IMR-90 (cell line): Measurements from ENCODE around the gene COL13A1. TPM values are rescaled to one million over a fixed set of nuclear protein-coding genes. Genes with fewer than 3 reads are reported as not detected.

Experiments used
- ATAC-seq: fragments of 200-7000 bp; cut with Tn5 transposase; 2 replicates; pipeline ENCODE4 v1.9.1; 2020; ENCODE audit warnings: low read depth, mild to moderate bottlenecking, moderate library complexity
- BruUV-seq: library from RNA; stranded (reverse); fragments of 400-500 nt; replicated peaks from 2 replicates; lab custom pipeline; 2021; lab: Mats Ljungman, UMichigan
- CTCF ChIA-PET: fragments of 300-600 bp; formaldehyde crosslinking; extraction: SDS; loops from one replicate; lab custom pipeline; 2021; ENCODE audit warnings: antibody characterized with exemption; lab: Yijun Ruan, JAX
- POLR2A ChIA-PET: fragments of 300-600 bp; sonication (Branson Sonifier 250); formaldehyde crosslinking; loops from one replicate; lab custom pipeline; 2022; ENCODE audit warnings: antibody characterized with exemption; ENCODE audit not compliant: unreplicated experiment; lab: Charles Lee
- DNase-seq: peaks from one replicate; pipeline ENCODE4 v3.0.0; 2013
- H2AFZ ChIP-seq: replicated peaks from 2 replicates; pipeline ENCODE3; 2013; ENCODE audit warnings: low read length, mild to moderate bottlenecking; ENCODE audit not compliant: poor library complexity
- H2AK5ac ChIP-seq: 2 replicates; pipeline ENCODE4 v1.6.1; 2013; ENCODE audit warnings: low read depth, low read length, inconsistent platforms
- H2AK9ac ChIP-seq: replicated peaks from 2 replicates; pipeline ENCODE3; 2013; ENCODE audit warnings: mild to moderate bottlenecking, low read depth, low read length, moderate library complexity; ENCODE audit not compliant: poor library complexity
- H2BK120ac ChIP-seq: 2 replicates; pipeline ENCODE4 v1.6.1; 2013; ENCODE audit warnings: low read depth, low read length, inconsistent platforms
- H2BK15ac ChIP-seq: 3 replicates; pipeline ENCODE4 v1.6.1; 2013; ENCODE audit warnings: low read depth, low read length, inconsistent platforms
- H2BK20ac ChIP-seq: 2 replicates; pipeline ENCODE4 v1.6.1; 2013; ENCODE audit warnings: low read depth, mild to moderate bottlenecking, inconsistent platforms, low read length, moderate library complexity
- H2BK5ac ChIP-seq: 2 replicates; pipeline ENCODE4 v1.6.1; 2013; ENCODE audit warnings: mild to moderate bottlenecking, low read depth, low read length, inconsistent platforms; ENCODE audit not compliant: poor library complexity, severe bottlenecking
- H3K14ac ChIP-seq: replicated peaks from 2 replicates; pipeline ENCODE4 v1.6.1; 2013; ENCODE audit warnings: low read depth, low read length, inconsistent platforms
- H3K18ac ChIP-seq: 2 replicates; pipeline ENCODE4 v1.6.1; 2013; ENCODE audit warnings: low read depth, low read length, control low read depth
- H3K23ac ChIP-seq: 2 replicates; pipeline ENCODE4 v1.6.1; 2013; ENCODE audit warnings: low read depth, low read length, inconsistent platforms
- H3K27ac ChIP-seq: 2 replicates; pipeline ENCODE4 v1.5.1; 2013; ENCODE audit warnings: mild to moderate bottlenecking, control low read depth, low read length; ENCODE audit not compliant: insufficient read depth
- H3K27me3 ChIP-seq: 2 replicates; pipeline ENCODE4 v1.6.1; 2013; ENCODE audit warnings: low read length; ENCODE audit not compliant: control insufficient read depth, insufficient read depth
- H3K36me3 ChIP-seq: 2 replicates; pipeline ENCODE4 v1.6.1; 2013; ENCODE audit warnings: low read length, mixed read lengths; ENCODE audit not compliant: control insufficient read depth, insufficient read depth
- H3K4ac ChIP-seq: 2 replicates; pipeline ENCODE4 v1.6.1; 2013; ENCODE audit warnings: low read depth, low read length, inconsistent platforms
- H3K4me1 ChIP-seq: 2 replicates; pipeline ENCODE4 v1.6.1; 2013; ENCODE audit warnings: low read length, mixed read lengths; ENCODE audit not compliant: control insufficient read depth, insufficient read depth
- H3K4me2 ChIP-seq: 2 replicates; pipeline ENCODE4 v1.6.1; 2013; ENCODE audit warnings: low read depth, mild to moderate bottlenecking, control low read depth, low read length, moderate library complexity
- H3K4me3 ChIP-seq: 2 replicates; pipeline ENCODE4 v1.5.1; 2013; ENCODE audit warnings: low read depth, mild to moderate bottlenecking, control low read depth, low read length, moderate library complexity; ENCODE audit not compliant: insufficient read depth
- H3K56ac ChIP-seq: 2 replicates; pipeline ENCODE4 v1.6.1; 2013; ENCODE audit warnings: low read length, inconsistent platforms; ENCODE audit not compliant: insufficient read depth; ENCODE audit errors: extremely low read depth
- H3K79me1 ChIP-seq, 2 experiments: 2 replicates each; pipeline ENCODE4 v1.6.1; 2013; ENCODE audit warnings: low read length in 2 of 2, inconsistent platforms in 1 of 2, low read depth in 1 of 2
- H3K9ac ChIP-seq: 2 replicates; pipeline ENCODE4 v1.6.1; 2013; ENCODE audit warnings: low read depth, low read length, control low read depth
- H3K9me1 ChIP-seq: 2 replicates; pipeline ENCODE4 v1.6.1; 2013; ENCODE audit warnings: low read length, inconsistent platforms; ENCODE audit not compliant: insufficient read depth
- H3K9me3 ChIP-seq: 2 replicates; pipeline ENCODE4 v1.6.1; 2013; ENCODE audit warnings: low read length; ENCODE audit not compliant: control insufficient read depth, insufficient read depth
- H4K20me1 ChIP-seq: 2 replicates; pipeline ENCODE4 v1.6.1; 2013; ENCODE audit warnings: low read length, inconsistent platforms; ENCODE audit not compliant: insufficient read depth
- H4K5ac ChIP-seq: 2 replicates; pipeline ENCODE4 v1.6.1; 2013; ENCODE audit warnings: mild to moderate bottlenecking, low read depth, low read length, control low read depth
- H4K8ac ChIP-seq, 2 experiments: 2 replicates each; pipeline ENCODE4 v1.6.1; 2013; ENCODE audit warnings: low read depth in 2 of 2, low read length in 2 of 2, control low read depth in 1 of 2, inconsistent platforms in 1 of 2
- H4K91ac ChIP-seq: 2 replicates; pipeline ENCODE4 v1.6.1; 2013; ENCODE audit warnings: low read depth, low read length, inconsistent platforms; ENCODE audit not compliant: insufficient read depth
- NFE2L2 ChIP-seq: fragments of 150-350 bp; IDR thresholded peaks from 2 replicates; pipeline ENCODE4 v1.6.1; 2016; ENCODE audit warnings: low read depth, mild to moderate bottlenecking, low read length
- WGBS, 2 experiments: methylation state at CpG; one replicate each; pipeline versions ENCODE4 v1.1.5 to v1.1.7; 2013; ENCODE audit warnings: missing lambda C conversion rate in 2 of 2; ENCODE audit not compliant: insufficient read length in 1 of 2; ENCODE audit errors: extremely low coverage in 2 of 2; 5-methylcytosine and 5-hydroxymethylcytosine counted together
- dilution Hi-C: fragments of 300-500 bp; cut with HindIII; formaldehyde crosslinking; loops from one replicate; pipeline ENCODE4 v1.14.3; 2018; ENCODE audit warnings: low sequenced_read_pairs; ENCODE audit not compliant: unreplicated experiment
- in situ Hi-C: fragments of 300-500 bp; cut with MboI; formaldehyde crosslinking; loops from 3 replicates; pipeline ENCODE4 v1.14.3; 2019; ENCODE audit warnings: low sequenced_read_pairs, inconsistent platforms, mixed read lengths
- intact Hi-C: fragments of 100-400 bp; cut with micrococcal nuclease; formaldehyde crosslinking; loops from 2 replicates; pipeline ENCODE4 v1.10.0; 2022
- polyA plus RNA-seq, 3 experiments: library from polyadenylated mRNA; depleted of rRNA; stranded (reverse); fragments of >200 nt; gene quantifications; 2 replicates each; pipeline ENCODE4 v1.2.3, GENCODE V29; 2012; ENCODE audit warnings: low replicate concordance in 1 of 3
- total RNA-seq: library from RNA; depleted of rRNA; stranded (reverse); fragments of >200 nt; gene quantifications from 2 replicates; pipeline ENCODE4 v1.2.3, GENCODE V29; 2012
- TF ChIP-seq, protein P1 (sequence below): fragments of 150-350 bp; IDR thresholded peaks from 2 replicates; pipeline ENCODE4 v1.6.1; 2017; ENCODE audit warnings: mild to moderate bottlenecking, antibody characterized with exemption, low read length, low read depth

Gene COL13A1
- total and polyA plus RNA-seq, 2 of the 4 experiments (the other 2 are of a cell fraction): 12.2 to 31.3 TPM

GRCh38 chr10:69846293-69846921 is 44.7 kb downstream of the COL13A1 start:
- Histone ChIP-seq H3K4ac (peak overlapping the region; percentile 90), H2AFZ (peak overlapping the region; percentile 79), H3K27me3 (no peaks in the 10 kb centered on the region), H2BK5ac (peak overlapping the region; percentile 21), H3K4me3 (no peak overlapping the region), H3K9me3 (no peaks in the 10 kb centered on the region), H4K5ac (peak overlapping the region; percentile 89), H2BK15ac (0 out of 3 replicates have a peak overlapping the region, but pooled peaks have one; percentile 40), H3K18ac (peak overlapping the region; percentile 71), H3K27ac (no peak overlapping the region), H2AK9ac (peak overlapping the region; percentile 91), H3K4me1 (peaks cover 35% of the 10 kb centered on the region), H3K9ac (no peak overlapping the region), H3K79me1 (peaks cover 29 to 85% of the 10 kb centered on the region in 2 experiments), H2AK5ac (peak overlapping the region; percentile 80; the same call in 1 of the 2 replicates), H4K20me1 (no peaks in the 10 kb centered on the region), H4K91ac (peak overlapping the region; percentile 60), H3K23ac (peak overlapping the region; percentile 69; the same call in 1 of the 2 replicates), H2BK20ac (peak overlapping the region; percentile 29; the same call in 1 of the 2 replicates), H4K8ac (peak overlapping the region; percentile 18 to 85; a peak in 3 of 4 replicates), H3K56ac (no peak overlapping the region), H3K4me2 (peak overlapping the region; percentile 53), H3K14ac (peak overlapping the region; percentile 49), H3K36me3 (no peaks in the 10 kb centered on the region), H3K9me1 (peaks cover 39% of the 10 kb centered on the region), H2BK120ac (peak overlapping the region; percentile 65)
- CTCF ChIA-PET: no interaction called here
- dilution Hi-C loops: no loop called here
- ATAC-seq (peak; percentile 11; the same call in 1 of the 2 replicates), DNase-seq (peak; percentile 27)
- WGBS, 2 experiments: 22% methylated on average over 6 of the region's 14 CpGs; no CpG with 5 or more reads in 1 of the 2 experiments
- intact Hi-C loops: no loop called here
- no peak for TF ChIP-seq NFE2L2
- TF ChIP-seq, protein P1, sequence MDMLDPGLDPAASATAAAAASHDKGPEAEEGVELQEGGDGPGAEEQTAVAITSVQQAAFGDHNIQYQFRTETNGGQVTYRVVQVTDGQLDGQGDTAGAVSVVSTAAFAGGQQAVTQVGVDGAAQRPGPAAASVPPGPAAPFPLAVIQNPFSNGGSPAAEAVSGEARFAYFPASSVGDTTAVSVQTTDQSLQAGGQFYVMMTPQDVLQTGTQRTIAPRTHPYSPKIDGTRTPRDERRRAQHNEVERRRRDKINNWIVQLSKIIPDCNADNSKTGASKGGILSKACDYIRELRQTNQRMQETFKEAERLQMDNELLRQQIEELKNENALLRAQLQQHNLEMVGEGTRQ: peak; percentile 56
- in situ Hi-C loops: no loop called here
- POLR2A ChIA-PET: no interaction called here
- no TSS peak for BruUV-seq
